Measurements from ENCODE around the gene C4orf50. TPM values are rescaled to one million over a fixed set of nuclear protein-coding genes. Genes with fewer than 3 reads are reported as not detected.

The C4orf50 gene
- total and polyA plus RNA-seq, 2 of the 8 experiments (the other 6 are each of a cell fraction or from before 2014, with no cell fraction given): 0.08 to 0.22 TPM

DNA sequence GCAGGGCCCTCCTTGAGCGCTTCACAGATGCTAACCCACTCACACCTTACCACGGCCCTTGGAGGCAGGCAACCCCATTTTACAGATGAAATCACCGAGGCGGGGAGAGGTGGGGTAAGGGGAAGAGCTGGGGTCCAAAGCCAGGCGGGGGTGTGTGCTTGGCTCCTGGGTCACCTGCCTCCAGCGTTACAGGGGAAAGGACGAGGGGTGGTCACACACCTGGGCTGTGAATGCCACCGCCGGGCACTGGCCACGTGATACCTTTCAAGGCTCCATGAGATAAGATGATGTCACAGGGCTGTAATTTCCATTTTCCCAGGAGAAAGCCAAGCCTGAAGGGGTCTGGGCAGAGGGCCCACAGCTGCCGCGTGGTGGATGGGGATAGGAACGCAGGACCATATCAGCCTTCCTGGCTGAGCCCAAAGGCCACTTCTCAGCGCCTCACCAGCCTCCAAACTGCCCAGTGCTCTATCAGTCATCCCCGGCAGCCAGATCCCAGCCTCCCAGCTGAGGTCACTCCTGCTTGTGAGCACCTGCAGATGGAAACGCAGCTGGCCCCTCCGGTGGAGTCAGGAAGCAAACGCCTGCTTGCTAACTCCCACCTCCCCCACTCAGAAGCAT lies 62.9 kb downstream of the C4orf50 start:
- Histone ChIP-seq H3K23ac (ENCODE audit: insufficient read length) (no peak overlapping the region), H3K27ac (ENCODE audit: low read depth, low read length) (no peak overlapping the region), H3K18ac (ENCODE audit: extremely low read depth, low read length) (no peak overlapping the region), H2BK20ac (ENCODE audit: low read length) (no peak overlapping the region; the same call in 1 of the 2 replicates), H4K91ac (replicated peaks; ENCODE audit: insufficient read length, low read length) (no peak overlapping the region), H3K27me3 (replicated peaks in 1 of 4; ENCODE audit: control insufficient read depth in 3 of 4, extremely low read depth in 1 of 4, insufficient read depth in 3 of 4, low read length in 3 of 4) (peaks cover 0 to 2% (median 0%) of the 10 kb centered on the region in 4 experiments; a peak in 2 of 7 replicates), H2AK5ac (ENCODE audit: low read depth, low read length) (no peak overlapping the region), H2AFZ (ENCODE audit: low read length) (no peak overlapping the region), H4K5ac (ENCODE audit: insufficient read length, low read depth, low read length) (no peak overlapping the region), H3K9me3 (ENCODE audit: insufficient read depth in 2 of 2, low read depth in 1 of 2, low read length in 1 of 2) (no peaks in the 10 kb centered on the region), H2BK120ac (replicated peaks; ENCODE audit: low read depth, low read length) (no peak overlapping the region), H2BK15ac (ENCODE audit: low read length) (0 out of 2 replicates have a peak overlapping the region, but pooled peaks have one; percentile 61), H3K4me1 (replicated peaks in 1 of 4; ENCODE audit: control insufficient read depth in 3 of 4, insufficient read depth in 4 of 4, low read length in 3 of 4) (peaks cover 3 to 22% (median 15%) of the 10 kb centered on the region in 4 experiments), H2BK12ac (ENCODE audit: low read depth, low read length) (peak overlapping the region; percentile 60; the same call in 1 of the 2 replicates), H3K79me1 (ENCODE audit: low read depth, low read length) (no peaks in the 10 kb centered on the region), H3K36me3 (ENCODE audit: control insufficient read depth in 2 of 4, insufficient read depth in 4 of 4, low read length in 3 of 4) (no peaks in the 10 kb centered on the region), H3K9ac (replicated peaks in 1 of 4; ENCODE audit: extremely low read depth in 1 of 4, low read depth in 3 of 4, low read length in 3 of 4) (no peak overlapping the region), H3K79me2 (ENCODE audit: control insufficient read depth in 1 of 2, insufficient read depth in 2 of 2, low read length in 2 of 2) (no peaks in the 10 kb centered on the region), H4K8ac (ENCODE audit: extremely low read depth, insufficient read depth, low read length) (no peak overlapping the region), H4K20me1 (replicated peaks in 1 of 2; ENCODE audit: control insufficient read depth in 1 of 2, insufficient read depth in 2 of 2, low read length in 2 of 2) (no peaks in the 10 kb centered on the region), H3K23me2 (ENCODE audit: low read depth, low read length) (no peaks in the 10 kb centered on the region), H2BK5ac (ENCODE audit: low read depth, low read length) (no peak overlapping the region), H3K56ac (replicated peaks; ENCODE audit: insufficient read length, low read depth, low read length) (no peak overlapping the region), H3K14ac (ENCODE audit: insufficient read length) (no peak overlapping the region), H3K4ac (replicated peaks; ENCODE audit: insufficient read length, low read depth, low read length) (no peak overlapping the region), H3K4me2 (ENCODE audit: insufficient read depth in 1 of 2, low read depth in 2 of 2, low read length in 2 of 2) (peak overlapping the region in 1 of 2 experiments; percentile 3; a peak in 1 of 4 replicates), H3K4me3 (ENCODE audit: extremely low read depth in 1 of 4, insufficient read depth in 2 of 4, low read depth in 3 of 4, low read length in 4 of 4) (no peak overlapping the region)
- DNase-seq (ENCODE audit: low read depth in 1 of 2, low spot score in 2 of 2) (no peak), FAIRE-seq (no peak)
- ChIA-PET POLR2A (ENCODE audit: partially characterized antibody) (interaction anchor here (2.0 kb wide), 1 partner anchor 15 kb away, joined by 6 read pairs; no protein-coding TSS in a partner anchor), CTCF (ENCODE audit: partially characterized antibody) (interaction anchor here (0.6 to 3.3 kb wide), 10 partner anchors 9 to 1838 kb away, joined by 3 to 24 read pairs (median 4); no protein-coding TSS in a partner anchor)
- WGBS, 2 experiments (ENCODE audit: extremely low coverage in 1 of 2, insufficient coverage in 1 of 2, insufficient read length in 1 of 2, insufficient replicate concordance in 2 of 2, low coverage in 1 of 2, low lambda C conversion rate in 2 of 2, missing lambda C conversion rate in 1 of 2): 82% methylated on average over 17 of the region's 18 CpGs; no CpG with 5 or more reads in 1 of the 2 experiments
- no peak for TF ChIP-seq POU5F1 (IDR thresholded peaks at IDR 0.05; ENCODE audit: low read depth, low read length)
- TF ChIP-seq SP2 (IDR thresholded peaks at IDR 0.05; ENCODE audit: low read length): no peak
- TF ChIP-seq CTCF (IDR thresholded peaks at IDR 0.05; ENCODE audit: control extremely low read depth in 1 of 3, insufficient read depth in 1 of 3, low read depth in 1 of 3, low read length in 3 of 3): no peak
- peak; percentile 75; the same call in 1 of the 2 replicates for TF ChIP-seq KDM1A (IDR thresholded peaks at IDR 0.05; ENCODE audit: borderline replicate concordance, low read length)
- no peak for TF ChIP-seq FOSL1 (IDR thresholded peaks at IDR 0.05; ENCODE audit: insufficient read depth, low read depth, low read length)
- TF ChIP-seq RBBP5 (IDR thresholded peaks at IDR 0.05; ENCODE audit: borderline replicate concordance, low read depth, low read length): no peak
- TF ChIP-seq, protein P1, sequence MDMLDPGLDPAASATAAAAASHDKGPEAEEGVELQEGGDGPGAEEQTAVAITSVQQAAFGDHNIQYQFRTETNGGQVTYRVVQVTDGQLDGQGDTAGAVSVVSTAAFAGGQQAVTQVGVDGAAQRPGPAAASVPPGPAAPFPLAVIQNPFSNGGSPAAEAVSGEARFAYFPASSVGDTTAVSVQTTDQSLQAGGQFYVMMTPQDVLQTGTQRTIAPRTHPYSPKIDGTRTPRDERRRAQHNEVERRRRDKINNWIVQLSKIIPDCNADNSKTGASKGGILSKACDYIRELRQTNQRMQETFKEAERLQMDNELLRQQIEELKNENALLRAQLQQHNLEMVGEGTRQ (IDR thresholded peaks at IDR 0.05; ENCODE audit: low read length): 0 out of 2 replicates have a peak, but pooled peaks have one; percentile 8
- no peak for TF ChIP-seq KDM5A (IDR thresholded peaks at IDR 0.05; ENCODE audit: low read length)

Data from H1 (cell line).